HCT116 (cell line): Measurements from ENCODE around the gene SLC34A3.

Experiments used
- REST ChIP-seq: IDR thresholded peaks from 2 replicates; pipeline ENCODE4 v1.6.1; 2012; ENCODE audit warnings: low read depth
- ZFX ChIP-seq: fragments of 450-650 bp; IDR thresholded peaks from 2 replicates; pipeline ENCODE4 v1.6.1; 2017
- TF ChIP-seq, protein P1 (sequence below): IDR thresholded peaks from 2 replicates; pipeline ENCODE4 v1.6.1; 2011; ENCODE audit warnings: mild to moderate bottlenecking, low read length, moderate library complexity; ENCODE audit not compliant: insufficient replicate concordance; ENCODE audit errors: extremely low read depth

DNA sequence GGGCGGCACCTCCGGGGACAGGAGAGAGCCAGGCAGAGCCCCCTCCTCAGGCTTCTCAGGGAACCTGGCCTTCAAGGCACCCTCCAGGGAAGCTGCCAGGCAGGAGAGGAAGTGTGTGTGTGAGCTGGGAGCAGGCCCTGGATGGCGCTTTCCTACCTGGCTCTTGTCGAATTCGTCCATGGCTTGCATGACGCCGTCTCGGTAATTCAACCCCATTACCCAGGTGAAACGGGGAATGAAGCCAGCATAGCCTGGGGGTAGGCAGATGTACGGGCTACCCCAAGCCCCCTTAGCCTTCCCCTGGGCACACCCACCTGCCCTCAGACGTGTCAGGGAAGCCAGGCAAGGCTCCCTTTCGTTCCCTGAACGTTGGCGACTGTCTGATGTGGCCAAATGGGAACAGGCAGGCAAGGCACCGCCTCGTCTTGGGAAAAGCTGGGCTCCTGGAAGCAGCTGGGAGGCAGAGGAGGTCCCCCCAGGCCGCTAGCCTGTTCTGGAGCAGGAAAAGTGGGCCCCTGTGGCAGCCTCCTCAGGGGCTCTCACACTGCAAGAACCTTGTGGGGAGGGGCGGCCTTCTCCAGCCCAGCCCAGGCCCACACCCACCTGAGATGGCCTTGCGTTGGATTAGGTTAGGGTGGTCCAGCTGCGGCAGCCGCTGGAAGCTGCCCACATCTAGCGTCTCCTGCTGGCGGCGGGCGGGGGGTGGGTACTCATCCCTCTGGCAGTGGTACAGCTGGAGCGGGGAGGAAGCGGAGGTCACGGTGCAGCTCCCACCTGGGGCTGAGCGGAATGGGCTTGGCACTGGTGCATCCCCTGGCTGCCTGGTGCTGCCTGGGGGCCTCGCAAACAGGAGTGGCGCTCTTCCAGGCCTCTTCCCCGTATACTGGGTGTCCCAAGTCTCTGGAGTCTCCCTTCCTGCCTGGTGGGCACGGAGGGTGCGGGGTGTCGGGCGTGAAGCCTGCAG is 14.1 kb downstream of the SLC34A3 start:
- TF ChIP-seq ZFX (no peak), REST (no peak)
- TF ChIP-seq, protein P1, sequence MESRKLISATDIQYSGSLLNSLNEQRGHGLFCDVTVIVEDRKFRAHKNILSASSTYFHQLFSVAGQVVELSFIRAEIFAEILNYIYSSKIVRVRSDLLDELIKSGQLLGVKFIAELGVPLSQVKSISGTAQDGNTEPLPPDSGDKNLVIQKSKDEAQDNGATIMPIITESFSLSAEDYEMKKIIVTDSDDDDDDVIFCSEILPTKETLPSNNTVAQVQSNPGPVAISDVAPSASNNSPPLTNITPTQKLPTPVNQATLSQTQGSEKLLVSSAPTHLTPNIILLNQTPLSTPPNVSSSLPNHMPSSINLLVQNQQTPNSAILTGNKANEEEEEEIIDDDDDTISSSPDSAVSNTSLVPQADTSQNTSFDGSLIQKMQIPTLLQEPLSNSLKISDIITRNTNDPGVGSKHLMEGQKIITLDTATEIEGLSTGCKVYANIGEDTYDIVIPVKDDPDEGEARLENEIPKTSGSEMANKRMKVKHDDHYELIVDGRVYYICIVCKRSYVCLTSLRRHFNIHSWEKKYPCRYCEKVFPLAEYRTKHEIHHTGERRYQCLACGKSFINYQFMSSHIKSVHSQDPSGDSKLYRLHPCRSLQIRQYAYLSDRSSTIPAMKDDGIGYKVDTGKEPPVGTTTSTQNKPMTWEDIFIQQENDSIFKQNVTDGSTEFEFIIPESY, result no peak
